ENCODE data around the gene ETDA. TPM values are rescaled to one million over a fixed set of nuclear protein-coding genes. Genes with fewer than 3 reads are reported as not detected.
A peak's percentile ranks its signal among the peaks of the same experiment; 100 is the strongest.
"Not testable (repeated sequence)": the region's sequence is repeated elsewhere in the genome, so short reads cannot be mapped to it uniquely, and the experiment has no call there.

Gene ETDA
- total RNA-seq = not detected

DNA sequence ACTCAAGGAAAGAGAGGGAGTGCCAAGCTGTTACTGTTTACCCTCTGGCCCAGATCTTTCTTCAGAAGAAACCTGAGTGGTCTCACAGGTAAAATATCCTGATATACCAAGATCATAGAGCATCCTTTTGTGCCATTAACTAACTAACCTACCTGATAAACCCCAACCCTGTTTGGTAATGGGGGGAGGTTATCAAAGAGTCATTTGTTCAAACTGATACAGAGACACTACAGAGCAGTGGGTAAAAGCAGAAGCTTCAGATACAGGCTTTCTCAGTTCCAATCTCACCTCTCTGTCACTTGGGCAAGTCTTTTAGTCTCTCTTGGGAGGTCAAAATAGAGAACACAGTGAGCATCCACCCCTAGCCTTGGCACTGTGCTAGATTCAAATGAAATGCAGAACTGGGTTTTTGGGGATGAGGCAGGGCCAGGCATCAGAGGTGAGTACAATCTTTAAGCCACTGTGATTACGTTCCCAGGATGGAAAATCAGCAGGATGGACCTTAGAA lies at the start of gene ETDA:
Gene ETDA, plus strand, starts transcription at position 51 of the 508 bp plus-strand sequence. CDS start 1,216 bp downstream, outside the sequence.
- intact Hi-C loops (cut with DNase I) = not testable (repeated sequence)
- no CpG with 5 or more reads among the region's 1 CpG for WGBS, 2 donors

DNA sequence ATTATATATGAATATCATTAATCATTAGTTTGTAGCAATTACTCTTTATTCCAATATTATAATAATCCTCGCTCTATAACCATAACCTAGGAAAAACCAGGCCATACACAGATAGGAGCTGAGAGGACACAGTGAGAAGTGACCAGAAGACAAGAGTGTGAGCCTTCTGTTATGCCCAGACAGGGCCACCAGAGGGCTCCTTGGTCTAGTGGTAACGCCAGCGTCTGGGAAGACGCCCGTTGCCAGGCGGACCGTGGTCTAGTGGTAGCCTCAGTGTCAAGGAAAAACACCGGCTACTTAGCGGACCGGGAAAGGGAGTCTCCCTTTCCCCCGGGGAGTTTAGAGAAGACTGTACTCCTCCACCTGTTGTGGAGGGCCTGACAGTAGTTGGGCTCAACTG lies 45.4 kb upstream of the ETDA start:
- H3K36me3 ChIP-seq; H3K9me3 ChIP-seq; H3K27ac ChIP-seq; H3K4me3 ChIP-seq; DNase-seq; H3K27me3 ChIP-seq; H3K4me1 ChIP-seq; intact Hi-C loops (cut with DNase I): not testable (repeated sequence)
- TF ChIP-seq, protein P1, sequence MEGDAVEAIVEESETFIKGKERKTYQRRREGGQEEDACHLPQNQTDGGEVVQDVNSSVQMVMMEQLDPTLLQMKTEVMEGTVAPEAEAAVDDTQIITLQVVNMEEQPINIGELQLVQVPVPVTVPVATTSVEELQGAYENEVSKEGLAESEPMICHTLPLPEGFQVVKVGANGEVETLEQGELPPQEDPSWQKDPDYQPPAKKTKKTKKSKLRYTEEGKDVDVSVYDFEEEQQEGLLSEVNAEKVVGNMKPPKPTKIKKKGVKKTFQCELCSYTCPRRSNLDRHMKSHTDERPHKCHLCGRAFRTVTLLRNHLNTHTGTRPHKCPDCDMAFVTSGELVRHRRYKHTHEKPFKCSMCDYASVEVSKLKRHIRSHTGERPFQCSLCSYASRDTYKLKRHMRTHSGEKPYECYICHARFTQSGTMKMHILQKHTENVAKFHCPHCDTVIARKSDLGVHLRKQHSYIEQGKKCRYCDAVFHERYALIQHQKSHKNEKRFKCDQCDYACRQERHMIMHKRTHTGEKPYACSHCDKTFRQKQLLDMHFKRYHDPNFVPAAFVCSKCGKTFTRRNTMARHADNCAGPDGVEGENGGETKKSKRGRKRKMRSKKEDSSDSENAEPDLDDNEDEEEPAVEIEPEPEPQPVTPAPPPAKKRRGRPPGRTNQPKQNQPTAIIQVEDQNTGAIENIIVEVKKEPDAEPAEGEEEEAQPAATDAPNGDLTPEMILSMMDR (IDR thresholded peaks at IDR 0.05) = peak in 5 of 6 experiments; percentile 18 to 53 (median 34)
- WGBS, 2 donors = 24 to 37% methylated on average over 5 to 9 of the region's 11 CpGs

More for the DNA sequence above, at the start of gene ETDA:
- H3K36me3 ChIP-seq, H3K9me3 ChIP-seq, DNase-seq, H3K27ac ChIP-seq, H3K4me3 ChIP-seq, H3K27me3 ChIP-seq, H3K4me1 ChIP-seq: not testable (repeated sequence)

DNA sequence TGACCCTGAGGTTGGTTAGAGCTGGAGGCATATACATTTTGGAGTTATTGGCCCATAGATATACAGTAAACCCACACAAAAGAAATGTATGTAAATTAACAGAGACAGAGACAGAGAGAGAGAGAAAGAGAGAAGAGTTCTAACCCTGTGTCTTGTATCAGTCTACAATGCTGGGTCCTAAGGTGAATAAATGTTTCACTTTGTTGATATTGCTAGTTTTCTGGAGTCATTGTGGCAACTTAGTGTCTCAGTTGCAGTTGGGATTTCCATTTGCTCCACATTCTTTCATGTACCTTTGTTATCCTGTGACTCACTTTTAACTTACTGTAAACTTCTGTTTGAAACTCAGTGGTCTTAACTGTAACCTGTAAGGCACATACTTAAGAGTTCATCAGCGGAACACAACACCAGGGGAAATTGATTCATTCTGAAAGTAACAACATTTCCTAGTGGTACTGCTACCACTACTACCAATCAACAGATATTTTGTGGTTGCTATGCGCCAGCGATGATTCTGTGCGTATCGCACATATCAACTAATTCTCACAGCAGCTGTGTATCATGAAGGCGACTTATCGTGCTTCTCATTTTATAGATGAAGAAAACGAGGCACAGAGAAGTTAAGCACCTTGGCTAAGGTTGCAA lies 38.5 kb upstream of the ETDA start:
- Histone ChIP-seq H3K27me3 (no peaks in the 10 kb centered on the region), H3K4me1 (no peaks in the 10 kb centered on the region), H3K9me3 (no peaks in the 10 kb centered on the region), H3K4me3 (no peak overlapping the region), H3K36me3 (no peaks in the 10 kb centered on the region), H3K27ac (no peak overlapping the region)
- intact Hi-C loops (cut with DNase I) = no loop called here
- TF ChIP-seq POLR2A (IDR thresholded peaks at IDR 0.05) = no peak
- TF ChIP-seq, protein P1 (IDR thresholded peaks at IDR 0.05) = no peak
- 68 to 78% methylated on average over 8 of the region's 8 CpGs for WGBS, 2 donors
- no peak for DNase-seq

DNA sequence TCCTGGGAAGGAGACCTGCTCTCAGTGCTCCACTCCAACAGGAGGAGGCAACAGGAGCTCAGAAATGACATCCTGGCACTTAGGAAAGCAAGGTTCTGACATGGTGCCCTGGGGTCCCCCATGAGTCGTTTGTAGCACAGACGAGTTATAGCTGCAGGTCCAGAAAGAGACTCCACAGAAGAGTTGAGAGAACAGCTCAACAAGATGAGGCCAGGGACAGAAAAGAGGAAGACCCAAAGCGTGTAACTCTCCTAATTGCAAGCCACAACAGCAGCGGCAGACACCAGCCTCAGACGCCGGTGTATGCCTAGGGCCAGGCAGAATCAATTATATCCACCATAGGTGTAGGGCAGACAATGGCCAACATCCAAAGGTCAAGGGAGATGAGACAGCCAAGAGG lies 5.9 kb upstream of the ETDA start:
- H3K4me3 ChIP-seq; H3K36me3 ChIP-seq; DNase-seq; H3K9me3 ChIP-seq; H3K27ac ChIP-seq; intact Hi-C loops (cut with DNase I); H3K27me3 ChIP-seq; H3K4me1 ChIP-seq: not testable (repeated sequence)
- WGBS, 2 donors = no CpG with 5 or more reads among the region's 6 CpGs

DNA sequence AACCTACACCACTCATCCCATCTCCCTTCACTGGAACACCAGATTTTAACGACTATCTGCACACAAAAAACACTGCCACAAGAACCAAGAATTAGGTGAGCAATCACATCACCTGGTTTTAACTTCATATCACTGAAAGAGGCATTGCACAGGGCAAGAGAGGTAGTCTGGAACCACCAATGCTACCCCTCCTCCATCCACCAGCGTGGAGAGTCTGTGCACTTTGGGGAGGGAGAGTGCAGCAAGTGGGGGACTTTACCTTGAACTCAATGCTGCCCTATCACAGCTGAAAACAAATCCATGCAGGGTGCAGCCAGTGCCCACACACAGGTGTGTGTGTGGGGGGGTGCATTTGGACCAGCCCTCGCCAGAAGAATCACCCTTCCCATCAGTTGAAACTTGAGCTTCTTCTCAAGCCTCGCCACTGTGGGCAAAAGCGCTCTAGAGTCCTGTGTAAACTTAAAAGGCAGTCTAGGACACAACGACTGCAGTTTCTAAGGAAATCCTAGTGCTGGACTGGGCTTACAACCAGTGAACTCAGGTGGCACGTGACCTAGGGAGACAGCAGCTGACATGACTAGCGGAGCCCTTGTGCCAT lies 4.3 kb downstream of the ETDA start:
- H3K27me3 ChIP-seq; intact Hi-C loops (cut with DNase I); DNase-seq; H3K9me3 ChIP-seq; H3K36me3 ChIP-seq; H3K4me3 ChIP-seq; H3K4me1 ChIP-seq; H3K27ac ChIP-seq: not testable (repeated sequence)
- 75% methylated on average over 6 of the region's 8 CpGs; no CpG with 5 or more reads in 1 of the 2 donors for WGBS, 2 donors

DNA sequence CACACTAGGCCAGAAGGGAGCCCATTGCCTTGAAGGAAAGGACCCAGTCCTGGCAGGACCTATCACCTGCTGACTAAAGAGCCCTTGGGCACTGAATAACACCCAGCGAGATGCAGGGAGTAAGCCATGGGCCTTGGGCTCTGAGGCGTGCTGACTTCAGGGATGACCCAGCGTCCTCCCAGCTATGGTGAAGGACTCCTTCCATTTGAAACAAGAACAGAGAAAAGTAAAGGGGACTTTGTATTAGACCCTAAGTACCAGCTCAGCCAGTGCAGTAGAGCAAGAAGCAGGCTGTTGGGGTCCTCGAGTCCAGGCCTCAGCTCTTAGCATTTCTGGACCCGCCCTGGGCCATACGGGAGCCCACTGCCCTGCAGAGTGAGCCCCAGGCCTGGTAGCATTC lies 5.1 kb downstream of the ETDA start:
- Histone ChIP-seq H3K4me3 (no peak overlapping the region), H3K27me3 (no peaks in the 10 kb centered on the region), H3K27ac (no peak overlapping the region), H3K4me1 (no peaks in the 10 kb centered on the region), H3K9me3 (no peaks in the 10 kb centered on the region), H3K36me3 (no peaks in the 10 kb centered on the region)
- intact Hi-C loops (cut with DNase I) = no loop called here
- TF ChIP-seq, protein P1 (IDR thresholded peaks at IDR 0.05) = no peak
- TF ChIP-seq POLR2A (IDR thresholded peaks at IDR 0.05) = no peak
- WGBS, 2 donors = 74% methylated on average over 5 of the region's 6 CpGs; no CpG with 5 or more reads in 1 of the 2 donors
- DNase-seq = no peak
